Endothelial cell (in vitro differentiated cells): ENCODE data around the gene SCYL3. TPM values are rescaled to one million over a fixed set of nuclear protein-coding genes. Genes with fewer than 3 reads are reported as not detected.
"Not testable (repeated sequence)": the region's sequence is repeated elsewhere in the genome, so short reads cannot be mapped to it uniquely, and the experiment has no call there.

Experiments
- DNase-seq: peaks from one replicate; pipeline ENCODE4 v3.0.0; 2021; ENCODE audit warnings: low spot score
- H3K27ac Mint-ChIP-seq: one replicate; pipeline ENCODE4 v1.8.0; 2021; ENCODE audit warnings: mixed read lengths, inconsistent platforms; ENCODE audit not compliant: unreplicated experiment
- H3K27me3 Mint-ChIP-seq: one replicate; pipeline ENCODE4 v1.8.0; 2021; ENCODE audit warnings: mild to moderate bottlenecking, moderate library complexity, mixed read lengths, inconsistent platforms; ENCODE audit not compliant: unreplicated experiment
- H3K36me3 Mint-ChIP-seq: one replicate; pipeline ENCODE4 v1.8.0; 2021; ENCODE audit warnings: mild to moderate bottlenecking, low read depth, mixed read lengths, inconsistent platforms; ENCODE audit not compliant: unreplicated experiment
- H3K4me1 Mint-ChIP-seq: one replicate; pipeline ENCODE4 v1.8.0; 2021; ENCODE audit warnings: mild to moderate bottlenecking, mixed read lengths, inconsistent platforms; ENCODE audit not compliant: unreplicated experiment
- H3K4me3 Mint-ChIP-seq: one replicate; pipeline ENCODE4 v1.8.0; 2021; ENCODE audit warnings: mild to moderate bottlenecking, mixed read lengths, inconsistent platforms; ENCODE audit not compliant: unreplicated experiment
- H3K9me3 Mint-ChIP-seq: one replicate; pipeline ENCODE4 v1.8.0; 2021; ENCODE audit warnings: mixed read lengths, inconsistent platforms; ENCODE audit not compliant: unreplicated experiment
- CTCF ChIP-seq: fragments of 200-600 bp; sonication (generic); IDR thresholded peaks from one replicate; pipeline ENCODE4 v1.5.0; 2021; ENCODE audit warnings: antibody characterized with exemption; ENCODE audit not compliant: unreplicated experiment
- total RNA-seq: library from RNA; stranded (reverse); fragmentation: NEBNext Ultra II Directional; extraction: Animal tissue kit (Norgen Biotek cat#: 25700); gene quantifications from one replicate; pipeline ENCODE4 v1.2.1, GENCODE V29; 2021; ENCODE audit not compliant: unreplicated experiment

The SCYL3 gene
- total RNA-seq, 1 donor from 2014 or later = 19.2 TPM

DNA sequence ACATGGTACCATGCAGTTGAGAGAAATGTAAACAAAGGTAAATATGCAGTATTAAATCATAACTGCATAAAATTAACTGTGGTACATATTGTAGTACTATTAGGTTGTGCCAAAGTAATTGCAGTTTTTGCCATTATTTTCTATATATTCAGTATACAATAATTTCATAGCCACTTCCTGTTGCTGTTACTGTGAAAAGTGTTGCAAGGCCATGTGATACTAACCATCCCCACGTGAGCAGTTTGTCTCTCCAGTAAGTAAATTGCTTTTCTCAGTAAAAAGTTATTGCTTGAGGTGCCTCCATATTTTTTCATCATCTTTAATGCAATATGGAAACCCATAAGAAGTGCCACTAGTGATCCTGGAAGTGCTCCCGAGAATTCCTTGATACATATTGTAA is 79.4 kb downstream of the SCYL3 start:
- H3K27me3 Mint-ChIP-seq = no peaks in the 10 kb centered on the region
- peaks cover 24% of the 10 kb centered on the region for H3K36me3 Mint-ChIP-seq
- no peak overlapping the region for H3K4me3 Mint-ChIP-seq
- H3K27ac Mint-ChIP-seq = no peak overlapping the region
- no peaks in the 10 kb centered on the region for H3K9me3 Mint-ChIP-seq
- no peak for DNase-seq
- H3K4me1 Mint-ChIP-seq = peaks cover 2% of the 10 kb centered on the region
- TF ChIP-seq CTCF = no peak

GRCh38 chr1:169812131-169812530 is 81.6 kb downstream of the SCYL3 start:
- Mint-ChIP-seq H3K27me3 (no peaks in the 10 kb centered on the region), H3K4me3 (no peak overlapping the region), H3K9me3 (no peaks in the 10 kb centered on the region), H3K27ac (no peak overlapping the region), H3K4me1 (peaks cover 7% of the 10 kb centered on the region), H3K36me3 (peaks cover 16% of the 10 kb centered on the region)
- no peak for TF ChIP-seq CTCF
- DNase-seq = no peak

- not testable (repeated sequence) for H3K4me3 Mint-ChIP-seq, H3K27me3 Mint-ChIP-seq, H3K27ac Mint-ChIP-seq, DNase-seq, H3K4me1 Mint-ChIP-seq, H3K9me3 Mint-ChIP-seq
- peaks cover 13% of the 10 kb centered on the region for H3K36me3 Mint-ChIP-seq
Observed at GRCh38 chr1:169811418-169812035, 82.2 kb downstream of the SCYL3 start.

GRCh38 chr1:169809370-169810095 is 84.2 kb downstream of the SCYL3 start:
- DNase-seq = peak; percentile 30
- Mint-ChIP-seq H3K9me3 (no peaks in the 10 kb centered on the region), H3K27me3 (no peaks in the 10 kb centered on the region), H3K4me1 (peaks cover 7% of the 10 kb centered on the region), H3K36me3 (no peaks in the 10 kb centered on the region), H3K4me3 (no peak overlapping the region), H3K27ac (no peak overlapping the region)
- TF ChIP-seq CTCF = peak; percentile 89

DNA sequence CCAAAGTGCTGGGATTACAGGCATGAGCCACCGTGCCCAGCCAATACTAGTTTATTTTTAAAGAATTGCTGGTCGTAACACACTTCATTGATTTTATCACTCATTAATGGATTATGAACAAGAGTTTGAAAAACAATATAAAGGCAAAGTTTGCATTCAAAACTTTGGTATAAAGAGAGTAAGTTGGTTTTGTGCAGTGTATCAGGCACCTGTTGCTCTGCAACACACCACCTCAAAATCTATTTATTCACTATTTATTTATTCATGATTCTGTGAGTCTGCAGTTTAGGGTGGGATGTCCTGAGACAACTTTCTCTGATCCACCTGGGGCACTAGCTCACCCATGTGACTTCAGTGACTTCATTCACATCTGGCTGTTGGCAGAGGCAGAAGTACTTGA is 88.8 kb downstream of the SCYL3 start:
- Mint-ChIP-seq H3K27ac (no peak overlapping the region), H3K9me3 (no peaks in the 10 kb centered on the region), H3K27me3 (no peaks in the 10 kb centered on the region), H3K4me1 (peaks cover 11% of the 10 kb centered on the region), H3K4me3 (no peak overlapping the region), H3K36me3 (no peaks in the 10 kb centered on the region)
- DNase-seq = no peak
- no peak for TF ChIP-seq CTCF
